Measurements from ENCODE around the gene TMC8.

DNA sequence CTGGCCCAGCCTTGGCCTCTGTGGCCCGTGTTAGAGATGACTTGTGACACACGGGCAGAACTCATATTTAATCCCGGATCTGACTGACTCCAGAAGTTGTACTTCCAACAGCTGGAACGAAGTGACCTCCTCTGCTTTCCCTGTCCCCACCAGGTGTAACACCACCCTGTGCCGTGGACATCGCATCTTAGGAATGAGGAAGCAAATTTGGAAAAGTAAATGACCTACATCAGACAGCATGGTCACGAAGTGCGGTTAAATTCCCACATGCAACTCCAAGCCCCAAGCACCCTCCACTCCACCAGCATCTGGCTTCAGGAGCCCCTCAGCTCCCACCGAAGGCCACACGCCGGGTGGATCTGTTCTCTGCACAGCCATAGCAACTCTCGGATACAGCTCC lies 53.3 kb downstream of the TMC8 start:
- TF ChIP-seq, protein P1, sequence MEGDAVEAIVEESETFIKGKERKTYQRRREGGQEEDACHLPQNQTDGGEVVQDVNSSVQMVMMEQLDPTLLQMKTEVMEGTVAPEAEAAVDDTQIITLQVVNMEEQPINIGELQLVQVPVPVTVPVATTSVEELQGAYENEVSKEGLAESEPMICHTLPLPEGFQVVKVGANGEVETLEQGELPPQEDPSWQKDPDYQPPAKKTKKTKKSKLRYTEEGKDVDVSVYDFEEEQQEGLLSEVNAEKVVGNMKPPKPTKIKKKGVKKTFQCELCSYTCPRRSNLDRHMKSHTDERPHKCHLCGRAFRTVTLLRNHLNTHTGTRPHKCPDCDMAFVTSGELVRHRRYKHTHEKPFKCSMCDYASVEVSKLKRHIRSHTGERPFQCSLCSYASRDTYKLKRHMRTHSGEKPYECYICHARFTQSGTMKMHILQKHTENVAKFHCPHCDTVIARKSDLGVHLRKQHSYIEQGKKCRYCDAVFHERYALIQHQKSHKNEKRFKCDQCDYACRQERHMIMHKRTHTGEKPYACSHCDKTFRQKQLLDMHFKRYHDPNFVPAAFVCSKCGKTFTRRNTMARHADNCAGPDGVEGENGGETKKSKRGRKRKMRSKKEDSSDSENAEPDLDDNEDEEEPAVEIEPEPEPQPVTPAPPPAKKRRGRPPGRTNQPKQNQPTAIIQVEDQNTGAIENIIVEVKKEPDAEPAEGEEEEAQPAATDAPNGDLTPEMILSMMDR (IDR thresholded peaks at IDR 0.05) = no peak
- TF ChIP-seq POLR2AphosphoS5 (IDR thresholded peaks at IDR 0.05) (no peak), POLR2A (IDR thresholded peaks at IDR 0.05) (no peak)

Data from upper lobe of left lung (tissue), 4 donors.